MM.1S (cell line): ENCODE data around the gene PYGM.

Experiments
- EZH2 ChIP-seq: fragments of 300-600 bp; sonication (generic); optimal IDR thresholded peaks from 2 replicates; pipeline ENCODE3; 2017; ENCODE audit warnings: low read depth, mild to moderate bottlenecking, antibody characterized with exemption, low read length, mixed read lengths
- TF ChIP-seq, protein P1 (sequence below): fragments of 300-600 bp; sonication (generic); IDR thresholded peaks from 2 replicates; pipeline ENCODE4 v1.5.1; 2016; ENCODE audit warnings: antibody characterized with exemption, low read length, mixed read lengths

DNA sequence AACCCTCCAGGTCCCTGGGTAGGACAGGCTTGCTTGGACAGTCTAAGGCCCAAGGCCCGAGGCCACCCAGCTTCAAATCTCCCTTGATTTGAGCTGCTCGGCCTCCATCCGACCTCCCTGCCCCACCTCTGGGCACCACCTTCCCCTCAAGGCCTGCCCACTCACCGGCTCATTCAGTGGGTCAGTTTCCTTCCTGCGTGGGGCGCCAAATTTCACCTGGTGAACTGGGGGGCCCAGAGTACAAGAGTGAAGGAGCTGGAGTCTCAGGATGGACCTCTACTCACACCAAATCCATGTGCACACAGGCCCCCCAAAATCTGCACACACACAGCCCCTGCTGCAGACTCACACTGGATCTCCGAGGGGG, 39.5 kb upstream of the PYGM start:
- TF ChIP-seq EZH2 = no peak
- TF ChIP-seq, protein P1, sequence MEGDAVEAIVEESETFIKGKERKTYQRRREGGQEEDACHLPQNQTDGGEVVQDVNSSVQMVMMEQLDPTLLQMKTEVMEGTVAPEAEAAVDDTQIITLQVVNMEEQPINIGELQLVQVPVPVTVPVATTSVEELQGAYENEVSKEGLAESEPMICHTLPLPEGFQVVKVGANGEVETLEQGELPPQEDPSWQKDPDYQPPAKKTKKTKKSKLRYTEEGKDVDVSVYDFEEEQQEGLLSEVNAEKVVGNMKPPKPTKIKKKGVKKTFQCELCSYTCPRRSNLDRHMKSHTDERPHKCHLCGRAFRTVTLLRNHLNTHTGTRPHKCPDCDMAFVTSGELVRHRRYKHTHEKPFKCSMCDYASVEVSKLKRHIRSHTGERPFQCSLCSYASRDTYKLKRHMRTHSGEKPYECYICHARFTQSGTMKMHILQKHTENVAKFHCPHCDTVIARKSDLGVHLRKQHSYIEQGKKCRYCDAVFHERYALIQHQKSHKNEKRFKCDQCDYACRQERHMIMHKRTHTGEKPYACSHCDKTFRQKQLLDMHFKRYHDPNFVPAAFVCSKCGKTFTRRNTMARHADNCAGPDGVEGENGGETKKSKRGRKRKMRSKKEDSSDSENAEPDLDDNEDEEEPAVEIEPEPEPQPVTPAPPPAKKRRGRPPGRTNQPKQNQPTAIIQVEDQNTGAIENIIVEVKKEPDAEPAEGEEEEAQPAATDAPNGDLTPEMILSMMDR = no peak
